Testis (tissue), 3 donors: ENCODE measurements around the gene HIP1. TPM values are rescaled to one million over a fixed set of nuclear protein-coding genes. Genes with fewer than 3 reads are reported as not detected.
"Not testable (repeated sequence)": the region's sequence is repeated elsewhere in the genome, so short reads cannot be mapped to it uniquely, and the experiment has no call there.

Experiments used
- DNase-seq: peaks from one replicate; pipeline ENCODE4 v3.0.0-alpha.2; 2019
- H3K27ac ChIP-seq, 2 donors: fragments of 200-600 bp; sonication (generic); one replicate each; pipeline ENCODE4 v1.5.1; 2019
- H3K27me3 ChIP-seq: fragments of 200-600 bp; sonication (generic); one replicate; pipeline ENCODE4 v1.5.1; 2019
- H3K36me3 ChIP-seq: fragments of 200-600 bp; sonication (generic); one replicate; pipeline ENCODE4 v1.5.1; 2017; ENCODE audit warnings: low read depth; ENCODE audit errors: missing control alignments
- H3K4me1 ChIP-seq: fragments of 200-600 bp; sonication (generic); one replicate; pipeline ENCODE4 v1.5.1; 2019
- H3K4me3 ChIP-seq, 2 donors: fragments of 200-600 bp; sonication (generic); one replicate each; pipeline ENCODE4 v1.5.1; 2017 to 2019
- H3K9me3 ChIP-seq: fragments of 200-600 bp; sonication (generic); one replicate; pipeline ENCODE4 v1.5.1; 2017
- POLR2A ChIP-seq: fragments of 450-650 bp; IDR thresholded peaks from one replicate; pipeline ENCODE4 v1.6.1; 2017; ENCODE audit warnings: antibody characterized with exemption, mild to moderate bottlenecking, moderate library complexity
- WGBS, 2 donors: methylation state at CpG; one replicate each; pipeline ENCODE4 v1.1.5; 2018; 5-methylcytosine and 5-hydroxymethylcytosine counted together
- intact Hi-C: fragments of 100-400 bp; cut with DNase I; formaldehyde crosslinking; loops from one replicate; pipeline ENCODE4 v1.15.1; 2023; ENCODE audit warnings: low total_unique reads
- polyA plus RNA-seq: library from polyadenylated mRNA; stranded (reverse); fragments of 350-450 nt; fragmentation: Illumina TruSeq; extraction: RNeasy Lipid Tissue Mini Kit (QIAGEN cat#74804); gene quantifications from one replicate; pipeline ENCODE4 v1.2.3, GENCODE V29; 2014; ENCODE audit warnings: low read depth, low replicate concordance; ENCODE audit not compliant: insufficient read depth
- total RNA-seq, 2 donors: library from RNA; depleted of rRNA; stranded (reverse); fragments of >200 nt; gene quantifications; one replicate each; pipeline ENCODE4 v1.2.3, GENCODE V29; 2016
- TF ChIP-seq, protein P1 (sequence below), 3 experiments: fragments of 450-650 bp in 2 of 3; fragments of 200-600 bp in 1 of 3; sonication (generic) in 1 of 3; IDR thresholded peaks; one replicate each; pipeline ENCODE4 v1.5.1; 2016 to 2019; ENCODE audit warnings: antibody characterized with exemption in 3 of 3, mild to moderate bottlenecking in 2 of 3, moderate library complexity in 1 of 3

The HIP1 gene
- total and polyA plus RNA-seq, 3 donors from 2014 or later = 43.5 to 85.4 (median 68.0) TPM

DNA sequence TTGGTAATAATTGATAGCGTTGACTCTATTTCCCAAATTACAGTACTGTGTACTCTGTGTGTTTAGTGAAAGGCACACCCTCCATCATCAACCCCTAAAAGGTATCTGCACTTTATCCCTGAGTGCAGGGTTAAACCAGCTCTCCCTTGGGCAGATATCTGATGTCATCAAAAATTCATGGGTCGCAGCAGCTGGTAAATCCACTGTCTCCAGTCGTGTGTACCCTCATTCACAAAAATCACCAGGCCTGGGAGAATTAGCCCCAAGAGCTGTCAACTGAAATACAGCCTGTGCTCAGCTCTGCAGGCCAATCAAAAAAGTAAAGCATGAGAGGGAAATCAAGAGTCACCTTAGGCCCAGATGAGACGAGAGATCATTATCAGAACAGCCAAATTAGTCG lies 103.7 kb downstream of the HIP1 start:
- H3K27me3 ChIP-seq = no peaks in the 10 kb centered on the region
- H3K9me3 ChIP-seq = no peaks in the 10 kb centered on the region
- DNase-seq = no peak
- no peak overlapping the region for H3K4me3 ChIP-seq
- intact Hi-C loops = no loop called here
- no peaks in the 10 kb centered on the region for H3K36me3 ChIP-seq
- WGBS, 2 donors = 88% methylated on average over 5 of the region's 5 CpGs
- no peak for TF ChIP-seq POLR2A
- TF ChIP-seq, protein P1, sequence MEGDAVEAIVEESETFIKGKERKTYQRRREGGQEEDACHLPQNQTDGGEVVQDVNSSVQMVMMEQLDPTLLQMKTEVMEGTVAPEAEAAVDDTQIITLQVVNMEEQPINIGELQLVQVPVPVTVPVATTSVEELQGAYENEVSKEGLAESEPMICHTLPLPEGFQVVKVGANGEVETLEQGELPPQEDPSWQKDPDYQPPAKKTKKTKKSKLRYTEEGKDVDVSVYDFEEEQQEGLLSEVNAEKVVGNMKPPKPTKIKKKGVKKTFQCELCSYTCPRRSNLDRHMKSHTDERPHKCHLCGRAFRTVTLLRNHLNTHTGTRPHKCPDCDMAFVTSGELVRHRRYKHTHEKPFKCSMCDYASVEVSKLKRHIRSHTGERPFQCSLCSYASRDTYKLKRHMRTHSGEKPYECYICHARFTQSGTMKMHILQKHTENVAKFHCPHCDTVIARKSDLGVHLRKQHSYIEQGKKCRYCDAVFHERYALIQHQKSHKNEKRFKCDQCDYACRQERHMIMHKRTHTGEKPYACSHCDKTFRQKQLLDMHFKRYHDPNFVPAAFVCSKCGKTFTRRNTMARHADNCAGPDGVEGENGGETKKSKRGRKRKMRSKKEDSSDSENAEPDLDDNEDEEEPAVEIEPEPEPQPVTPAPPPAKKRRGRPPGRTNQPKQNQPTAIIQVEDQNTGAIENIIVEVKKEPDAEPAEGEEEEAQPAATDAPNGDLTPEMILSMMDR (IDR thresholded peaks at IDR 0.05) = no peak
- H3K27ac ChIP-seq = no peak overlapping the region
- H3K4me1 ChIP-seq = peaks cover 13% of the 10 kb centered on the region

DNA sequence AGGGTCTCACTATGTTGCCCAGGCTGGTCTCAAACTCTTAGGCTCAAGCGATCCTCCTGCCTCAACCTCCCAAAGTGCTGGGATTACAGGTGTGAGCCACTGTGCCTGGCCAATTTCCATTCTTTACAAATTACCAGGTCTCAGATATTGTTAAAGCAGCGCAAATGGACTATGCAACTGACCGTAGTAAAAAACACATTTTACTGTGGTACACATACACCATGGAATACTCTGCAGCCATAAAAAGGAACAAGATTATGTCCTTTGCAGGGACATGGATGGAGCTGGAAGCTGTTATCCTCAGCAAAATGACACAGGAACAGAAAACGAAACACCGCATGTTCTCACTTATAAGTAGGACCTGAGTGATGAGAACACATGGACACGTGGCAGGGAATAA lies 106.2 kb downstream of the HIP1 start:
- H3K36me3 ChIP-seq, H3K4me1 ChIP-seq, intact Hi-C loops, H3K9me3 ChIP-seq, H3K4me3 ChIP-seq, H3K27ac ChIP-seq, H3K27me3 ChIP-seq, DNase-seq: not testable (repeated sequence)
- WGBS, 2 donors = 96 to 97% methylated on average over 6 of the region's 6 CpGs

DNA sequence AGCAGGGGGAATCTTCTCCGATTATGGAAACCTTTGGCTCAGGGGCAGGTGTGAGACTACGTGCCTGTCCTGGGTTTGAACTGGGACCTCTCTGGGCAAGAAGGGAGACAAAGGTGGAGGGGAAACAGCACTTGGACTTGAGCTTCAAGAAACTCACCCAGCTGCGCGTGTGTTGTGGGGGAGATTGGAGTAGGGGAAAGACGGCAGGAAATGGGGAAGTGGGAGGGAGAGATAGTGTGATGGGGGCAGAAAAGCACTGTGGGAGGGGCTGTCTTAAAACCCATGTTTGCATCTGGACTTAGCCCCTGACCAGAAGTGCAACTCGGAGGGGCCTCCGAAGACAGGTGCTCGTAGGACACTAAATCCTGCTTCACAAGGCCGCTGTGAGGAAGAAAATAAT lies 107.0 kb downstream of the HIP1 start:
- no peaks in the 10 kb centered on the region for H3K9me3 ChIP-seq
- H3K36me3 ChIP-seq = no peaks in the 10 kb centered on the region
- peaks cover 2% of the 10 kb centered on the region for H3K4me1 ChIP-seq
- H3K27ac ChIP-seq = no peak overlapping the region
- no peak for TF ChIP-seq POLR2A
- TF ChIP-seq, protein P1 (IDR thresholded peaks at IDR 0.05) = no peak
- intact Hi-C loops = no loop called here
- 75 to 83% methylated on average over 9 of the region's 9 CpGs for WGBS, 2 donors
- no peak overlapping the region for H3K4me3 ChIP-seq
- no peak for DNase-seq
- no peaks in the 10 kb centered on the region for H3K27me3 ChIP-seq

DNA sequence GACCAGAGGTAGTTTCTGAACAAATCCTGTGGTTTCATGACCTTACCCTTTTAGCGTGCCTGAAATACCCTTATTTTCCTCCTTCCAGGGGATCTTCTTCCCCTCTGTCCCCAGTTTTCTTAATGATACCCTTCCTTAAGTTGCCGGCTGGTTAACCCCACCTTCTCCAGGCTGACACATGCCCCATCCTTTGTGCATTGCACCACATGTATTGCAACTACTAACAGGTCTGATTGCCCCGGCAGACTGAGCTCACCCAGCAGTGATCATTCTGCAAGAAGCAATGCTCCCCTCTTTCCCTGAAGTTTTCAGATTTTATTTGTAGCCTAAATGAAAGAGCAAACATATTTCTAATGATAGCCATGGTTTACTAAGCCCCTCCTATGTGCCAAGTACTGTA lies 108.2 kb downstream of the HIP1 start:
- intact Hi-C loops = no loop called here
- Histone ChIP-seq H3K9me3 (no peaks in the 10 kb centered on the region), H3K4me3 (no peak overlapping the region), H3K4me1 (no peaks in the 10 kb centered on the region), H3K36me3 (no peaks in the 10 kb centered on the region), H3K27ac (no peak overlapping the region), H3K27me3 (no peaks in the 10 kb centered on the region)
- WGBS, 2 donors = 91 to 92% methylated on average over 3 of the region's 3 CpGs
- no peak for DNase-seq
- TF ChIP-seq, protein P1 (IDR thresholded peaks at IDR 0.05) = no peak
- TF ChIP-seq POLR2A = no peak

DNA sequence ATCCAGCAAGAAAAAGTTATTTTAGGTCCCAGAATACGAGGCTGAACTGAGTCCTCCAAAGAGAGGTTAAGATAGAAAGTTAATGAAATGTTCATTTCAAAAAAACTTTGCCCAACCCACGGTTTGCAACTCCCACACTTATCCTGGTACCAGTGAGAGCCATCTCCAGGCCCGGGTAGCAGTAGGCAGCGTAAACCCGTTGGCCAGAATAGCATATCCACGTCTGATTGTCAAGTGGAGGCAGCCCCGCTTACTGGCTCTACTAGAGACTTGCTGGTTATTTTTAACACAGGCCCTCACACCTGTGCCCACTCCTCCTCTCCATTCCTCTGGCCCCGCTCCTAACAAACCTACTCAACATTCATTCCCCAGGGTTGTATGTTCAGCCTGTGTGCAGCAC lies 109.7 kb downstream of the HIP1 start:
- Histone ChIP-seq H3K4me3 (no peak overlapping the region), H3K27ac (no peak overlapping the region), H3K36me3 (no peaks in the 10 kb centered on the region), H3K27me3 (no peaks in the 10 kb centered on the region), H3K9me3 (no peaks in the 10 kb centered on the region), H3K4me1 (no peaks in the 10 kb centered on the region)
- DNase-seq = no peak
- intact Hi-C loops = no loop called here
- no peak for TF ChIP-seq POLR2A
- TF ChIP-seq, protein P1 (IDR thresholded peaks at IDR 0.05) = no peak
- 88 to 92% methylated on average over 8 of the region's 8 CpGs for WGBS, 2 donors
